HTERT RPE-1 (cell line): Measurements from ENCODE around the gene MRC2.
"Not testable (repeated sequence)": the region's sequence is repeated elsewhere in the genome, so short reads cannot be mapped to it uniquely, and the experiment has no call there.

Experiments used
- in situ Hi-C: fragments of 300-500 bp; cut with MboI; formaldehyde crosslinking; loops from 4 replicates; pipeline ENCODE4 v1.14.3; 2020; ENCODE audit warnings: low sequenced_read_pairs

MRC2 gene

GRCh38 chr17:62696256-62696655 lies 68.8 kb downstream of the MRC2 start:
- in situ Hi-C loops, result no loop called here

- in situ Hi-C loops, result no loop called here
Measured at GRCh38 chr17:62696726-62697490, 69.4 kb downstream of the MRC2 start.

GRCh38 chr17:62698459-62698858 lies 71.0 kb downstream of the MRC2 start:
- in situ Hi-C loops, result not testable (repeated sequence)

GRCh38 chr17:62700964-62701705 lies 73.7 kb downstream of the MRC2 start:
- in situ Hi-C loops, result loop anchor here (25.0 kb wide), 1 partner anchor 261 kb away; the partner anchor contains the start of gene TANC2

- in situ Hi-C loops, result loop anchor here (25.0 kb wide), 1 partner anchor 261 kb away; the partner anchor contains the start of gene TANC2
Measured at GRCh38 chr17:62701706-62702085, 74.2 kb downstream of the MRC2 start.

GRCh38 chr17:62702746-62703260 lies 75.3 kb downstream of the MRC2 start:
- in situ Hi-C loops, result loop anchor here (25.0 kb wide), 1 partner anchor 259 kb away; the partner anchor contains the start of gene TANC2

- in situ Hi-C loops, result loop anchor here (25.0 kb wide), 1 partner anchor 259 kb away; the partner anchor contains the start of gene TANC2
Measured at GRCh38 chr17:62703261-62703775, 75.8 kb downstream of the MRC2 start.

- in situ Hi-C loops, result loop anchor here (25.0 kb wide), 1 partner anchor 258 kb away; the partner anchor contains the start of gene TANC2
Measured at GRCh38 chr17:62703776-62704380, 76.4 kb downstream of the MRC2 start.

- in situ Hi-C loops, result loop anchor here (25.0 kb wide), 1 partner anchor 258 kb away; the partner anchor contains the start of gene TANC2
Measured at GRCh38 chr17:62704381-62704971, 77.0 kb downstream of the MRC2 start.

GRCh38 chr17:62705156-62705777 lies 77.8 kb downstream of the MRC2 start:
- in situ Hi-C loops, result loop anchor here (25.0 kb wide), 1 partner anchor 257 kb away; the partner anchor contains the start of gene TANC2

GRCh38 chr17:62705778-62706597 lies 78.5 kb downstream of the MRC2 start:
- in situ Hi-C loops, result loop anchor here (25.0 kb wide), 1 partner anchor 256 kb away; the partner anchor contains the start of gene TANC2

GRCh38 chr17:62706598-62707424 lies 79.3 kb downstream of the MRC2 start:
- in situ Hi-C loops, result loop anchor here (25.0 kb wide), 1 partner anchor 255 kb away; the partner anchor contains the start of gene TANC2

GRCh38 chr17:62707425-62707739 lies 79.9 kb downstream of the MRC2 start:
- in situ Hi-C loops, result loop anchor here (25.0 kb wide), 1 partner anchor 255 kb away; the partner anchor contains the start of gene TANC2

GRCh38 chr17:62708587-62708986 lies 81.1 kb downstream of the MRC2 start:
- in situ Hi-C loops, result loop anchor here (25.0 kb wide), 1 partner anchor 254 kb away; the partner anchor contains the start of gene TANC2

- in situ Hi-C loops, result loop anchor here (25.0 kb wide), 1 partner anchor 250 kb away; the partner anchor contains the start of gene TANC2
Measured at GRCh38 chr17:62712171-62712581, 84.7 kb downstream of the MRC2 start.

GRCh38 chr17:62713086-62713881 lies 85.8 kb downstream of the MRC2 start:
- in situ Hi-C loops, result loop anchor here (25.0 kb wide), 1 partner anchor 249 kb away; the partner anchor contains the start of gene TANC2
